Lower leg skin (tissue), 3 donors: ENCODE results near the gene OR2V2.

Experiments
- CTCF ChIP-seq, 3 donors: fragments of 450-650 bp; IDR thresholded peaks; one replicate each; pipeline ENCODE4 v1.5.1; 2016; ENCODE audit warnings: antibody characterized with exemption in 3 of 3, mild to moderate bottlenecking in 3 of 3, moderate library complexity in 2 of 3
- POLR2A ChIP-seq, 2 donors: fragments of 450-650 bp; IDR thresholded peaks; one replicate each; pipeline ENCODE4 v1.6.1; 2016 to 2017; ENCODE audit warnings: antibody characterized with exemption in 2 of 2, mild to moderate bottlenecking in 1 of 2, moderate library complexity in 1 of 2

DNA sequence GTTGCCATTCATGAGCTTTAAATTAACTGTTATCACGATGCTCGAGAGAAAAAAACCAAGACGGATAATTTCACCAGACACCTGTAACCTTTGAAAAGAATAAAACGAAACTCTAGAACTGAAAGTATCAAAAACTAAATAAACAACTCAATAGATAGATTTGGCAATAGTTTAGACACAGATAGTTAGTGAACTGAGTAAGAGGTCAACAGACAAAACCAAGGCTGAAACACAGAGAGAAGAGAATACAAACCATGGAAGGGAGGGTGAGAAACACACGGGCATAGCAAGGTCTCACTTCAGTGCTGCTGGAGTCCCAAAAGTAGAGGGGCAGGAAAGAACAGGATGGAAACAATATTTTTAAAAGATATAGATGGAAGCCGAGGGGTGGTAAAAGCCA is 13.1 kb upstream of the OR2V2 start:
- no peak for TF ChIP-seq CTCF (IDR thresholded peaks at IDR 0.05)
- TF ChIP-seq POLR2A (IDR thresholded peaks at IDR 0.05): no peak
